GM19240 (cell line): ENCODE data around the gene SDS.

Experiments used
- DNase-seq: peaks from one replicate; pipeline ENCODE4 v3.0.0; 2011; ENCODE audit warnings: low spot score; ENCODE audit not compliant: insufficient read length

SDS gene

GRCh38 chr12:113348849-113349536 is 54.7 kb downstream of the SDS start:
- no peak for DNase-seq

- DNase-seq = no peak
These were observed 55.8 kb downstream of the SDS start for GRCh38 chr12:113347892-113348291.

- no peak for DNase-seq
These were observed 56.6 kb downstream of the SDS start for GRCh38 chr12:113347107-113347506.

- no peak for DNase-seq
These were observed 57.3 kb downstream of the SDS start for GRCh38 chr12:113346353-113346752.

GRCh38 chr12:113345318-113345717 is 58.4 kb downstream of the SDS start:
- DNase-seq = no peak
